Upper lobe of right lung (tissue), 1 donor: ENCODE data around the gene SHC2. TPM values are rescaled to one million over a fixed set of nuclear protein-coding genes. Genes with fewer than 3 reads are reported as not detected.

Source experiments
- ATAC-seq: fragments of 200-7000 bp; cut with Tn5 transposase; one replicate; pipeline ENCODE4 v1.9.1; 2020; ENCODE audit warnings: mild to moderate bottlenecking, moderate library complexity
- DNase-seq: peaks from one replicate; pipeline ENCODE4 v3.0.0-alpha.2; 2020
- H3K27ac ChIP-seq: fragments of 200-600 bp; one replicate; pipeline ENCODE4 v1.8.0; 2022
- H3K27me3 ChIP-seq: fragments of 200-600 bp; one replicate; pipeline ENCODE4 v1.8.0; 2022; ENCODE audit warnings: mild to moderate bottlenecking
- H3K36me3 ChIP-seq: fragments of 200-600 bp; one replicate; pipeline ENCODE4 v1.8.0; 2022
- H3K4me1 ChIP-seq: fragments of 200-600 bp; one replicate; pipeline ENCODE4 v1.8.0; 2022
- H3K4me3 ChIP-seq: fragments of 200-600 bp; one replicate; pipeline ENCODE4 v1.8.0; 2022; ENCODE audit warnings: mild to moderate bottlenecking
- H3K9me3 ChIP-seq: fragments of 200-600 bp; one replicate; pipeline ENCODE4 v1.8.0; 2022
- intact Hi-C: fragments of 100-400 bp; cut with DNase I; formaldehyde crosslinking; loops from one replicate; pipeline ENCODE4 v1.11.0; 2022
- total RNA-seq: library from RNA; stranded (reverse); fragmentation: NEBNext Ultra II Directional; extraction: Animal tissue kit (Norgen Biotek cat#: 25700); gene quantifications from one replicate; pipeline ENCODE4 v1.2.1, GENCODE V29; 2021
- TF ChIP-seq, protein P1 (sequence below): fragments of 200-600 bp; IDR thresholded peaks from one replicate; pipeline ENCODE4 v1.8.0; 2022; ENCODE audit warnings: antibody characterized with exemption
- donor health status: DM: no; HTN: yes; CAD: no; lungs with severe emphysema.

Gene SHC2
- total RNA-seq, 1 donor from 2014 or later, result 37.8 TPM

DNA sequence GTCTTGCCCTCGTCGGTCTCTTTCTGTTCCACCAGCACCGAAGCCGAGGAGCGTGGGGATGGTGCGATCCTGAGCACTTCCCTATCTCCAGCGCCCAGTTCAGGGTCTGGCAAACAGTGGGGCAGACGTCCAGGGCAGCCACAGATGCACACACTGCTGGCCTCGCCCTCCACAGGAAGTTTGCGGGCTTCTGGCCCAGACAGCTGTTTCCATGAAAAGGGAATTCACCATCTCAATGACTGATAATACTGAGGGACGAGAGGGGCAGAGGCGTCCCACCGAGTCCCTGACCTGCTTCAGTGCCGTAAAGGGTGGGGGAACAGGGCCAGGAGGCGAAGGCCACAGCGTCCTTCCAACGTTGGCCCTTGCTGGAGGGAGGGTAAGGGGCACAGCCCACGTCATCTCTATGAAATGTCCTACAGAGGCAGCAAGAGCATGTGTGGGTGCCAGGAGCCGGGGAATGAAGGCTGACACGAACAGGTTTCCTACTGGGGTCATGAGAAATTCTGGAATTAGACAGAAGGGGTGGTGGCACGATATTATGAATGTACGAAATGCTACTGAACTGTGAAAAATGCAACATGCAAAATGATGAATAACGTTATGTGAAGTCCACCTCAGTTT lies 19.5 kb downstream of the SHC2 start:
- no peak overlapping the region for H3K27ac ChIP-seq
- no peaks in the 10 kb centered on the region for H3K36me3 ChIP-seq
- H3K4me1 ChIP-seq, result no peaks in the 10 kb centered on the region
- no peaks in the 10 kb centered on the region for H3K9me3 ChIP-seq
- DNase-seq, result no peak
- peak; percentile 34 for ATAC-seq
- H3K27me3 ChIP-seq, result no peaks in the 10 kb centered on the region
- intact Hi-C loops, result no loop called here
- no peak overlapping the region for H3K4me3 ChIP-seq
- TF ChIP-seq, protein P1, sequence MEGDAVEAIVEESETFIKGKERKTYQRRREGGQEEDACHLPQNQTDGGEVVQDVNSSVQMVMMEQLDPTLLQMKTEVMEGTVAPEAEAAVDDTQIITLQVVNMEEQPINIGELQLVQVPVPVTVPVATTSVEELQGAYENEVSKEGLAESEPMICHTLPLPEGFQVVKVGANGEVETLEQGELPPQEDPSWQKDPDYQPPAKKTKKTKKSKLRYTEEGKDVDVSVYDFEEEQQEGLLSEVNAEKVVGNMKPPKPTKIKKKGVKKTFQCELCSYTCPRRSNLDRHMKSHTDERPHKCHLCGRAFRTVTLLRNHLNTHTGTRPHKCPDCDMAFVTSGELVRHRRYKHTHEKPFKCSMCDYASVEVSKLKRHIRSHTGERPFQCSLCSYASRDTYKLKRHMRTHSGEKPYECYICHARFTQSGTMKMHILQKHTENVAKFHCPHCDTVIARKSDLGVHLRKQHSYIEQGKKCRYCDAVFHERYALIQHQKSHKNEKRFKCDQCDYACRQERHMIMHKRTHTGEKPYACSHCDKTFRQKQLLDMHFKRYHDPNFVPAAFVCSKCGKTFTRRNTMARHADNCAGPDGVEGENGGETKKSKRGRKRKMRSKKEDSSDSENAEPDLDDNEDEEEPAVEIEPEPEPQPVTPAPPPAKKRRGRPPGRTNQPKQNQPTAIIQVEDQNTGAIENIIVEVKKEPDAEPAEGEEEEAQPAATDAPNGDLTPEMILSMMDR, result no peak

DNA sequence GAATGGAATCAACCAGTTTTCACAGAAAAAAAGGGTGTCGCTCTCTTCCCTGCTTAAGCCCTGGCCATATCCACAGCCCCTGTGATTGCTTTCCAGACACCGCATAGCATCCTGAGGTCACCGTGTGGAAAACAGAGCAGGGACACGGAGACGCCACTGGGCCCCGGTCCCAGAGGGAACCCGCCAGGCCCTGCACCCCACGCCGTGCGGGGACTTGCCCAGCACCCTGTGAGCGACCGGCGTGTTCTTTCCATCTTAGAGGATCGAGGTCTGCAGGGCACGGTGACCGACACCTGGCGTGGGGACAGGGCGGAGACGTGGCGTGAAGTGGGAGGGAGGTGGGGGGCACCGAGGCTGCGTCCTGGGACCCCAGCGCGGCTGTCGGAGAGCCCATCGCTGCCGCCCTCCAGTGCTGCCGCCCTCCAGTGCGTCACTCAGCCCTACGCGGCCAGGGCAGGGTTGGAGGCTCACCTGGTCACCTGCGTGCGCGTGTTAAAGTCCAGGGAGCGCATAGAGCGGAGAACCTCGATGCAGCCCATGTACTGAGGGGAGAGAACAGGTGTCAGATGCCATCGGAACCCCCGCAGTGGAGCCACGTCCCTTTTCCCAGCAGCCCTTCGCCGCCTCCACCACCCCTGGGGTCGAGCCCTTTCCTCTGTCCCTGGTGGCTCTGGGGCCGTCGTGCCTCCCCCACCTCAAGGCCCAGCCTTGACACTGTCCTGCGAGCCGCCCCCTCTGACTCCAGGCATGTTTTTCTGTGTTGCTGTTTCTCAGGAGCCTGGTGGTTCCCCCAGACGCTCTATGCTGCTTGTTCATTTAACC lies 20.2 kb downstream of the SHC2 start:
- Histone ChIP-seq H3K9me3 (no peaks in the 10 kb centered on the region), H3K4me3 (no peak overlapping the region), H3K4me1 (no peaks in the 10 kb centered on the region), H3K36me3 (no peaks in the 10 kb centered on the region), H3K27ac (no peak overlapping the region), H3K27me3 (no peaks in the 10 kb centered on the region)
- intact Hi-C loops, result no loop called here
- no peak for ATAC-seq
- no peak for DNase-seq
- TF ChIP-seq, protein P1, result no peak

DNA sequence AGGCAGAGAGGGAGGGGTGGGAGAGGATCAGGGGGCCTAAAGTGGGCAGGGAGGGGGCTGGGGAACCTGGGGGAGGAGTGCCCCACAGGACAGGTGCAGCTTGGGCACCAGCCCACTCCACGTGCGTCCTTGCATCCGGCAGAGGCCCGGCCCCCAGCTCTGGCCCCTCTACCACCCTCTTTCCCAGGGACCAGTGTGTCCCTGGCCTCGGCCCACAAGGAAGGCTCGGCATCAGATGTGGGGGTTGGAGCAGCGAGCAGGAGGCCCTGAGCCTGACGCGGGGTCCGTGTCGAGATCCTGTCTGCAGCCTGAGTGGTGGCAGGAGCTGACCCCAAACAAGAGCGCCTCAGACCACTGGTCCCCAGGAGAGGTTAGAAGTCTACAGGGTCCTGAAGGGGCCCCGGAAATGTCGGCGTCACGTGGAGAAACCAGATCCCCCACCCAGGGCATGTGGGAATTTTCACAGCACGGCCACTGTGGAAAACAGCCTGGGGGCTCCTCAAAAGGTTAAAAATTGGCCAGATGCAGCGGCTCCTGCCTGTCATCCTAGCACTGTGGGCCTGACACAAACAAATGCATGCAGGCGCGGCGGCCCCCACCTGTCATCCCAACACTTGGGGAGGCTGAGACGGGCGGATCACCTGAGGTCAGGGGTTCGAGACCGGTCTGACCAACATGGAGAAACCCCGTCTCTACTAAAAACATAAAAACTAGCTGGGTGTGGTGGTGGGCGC lies 21.5 kb downstream of the SHC2 start:
- H3K4me1 ChIP-seq, result no peaks in the 10 kb centered on the region
- no peak overlapping the region for H3K27ac ChIP-seq
- DNase-seq, result no peak
- no peaks in the 10 kb centered on the region for H3K9me3 ChIP-seq
- intact Hi-C loops, result no loop called here
- no peak for ATAC-seq
- H3K4me3 ChIP-seq, result no peak overlapping the region
- no peaks in the 10 kb centered on the region for H3K27me3 ChIP-seq
- TF ChIP-seq, protein P1, result no peak
- no peaks in the 10 kb centered on the region for H3K36me3 ChIP-seq

DNA sequence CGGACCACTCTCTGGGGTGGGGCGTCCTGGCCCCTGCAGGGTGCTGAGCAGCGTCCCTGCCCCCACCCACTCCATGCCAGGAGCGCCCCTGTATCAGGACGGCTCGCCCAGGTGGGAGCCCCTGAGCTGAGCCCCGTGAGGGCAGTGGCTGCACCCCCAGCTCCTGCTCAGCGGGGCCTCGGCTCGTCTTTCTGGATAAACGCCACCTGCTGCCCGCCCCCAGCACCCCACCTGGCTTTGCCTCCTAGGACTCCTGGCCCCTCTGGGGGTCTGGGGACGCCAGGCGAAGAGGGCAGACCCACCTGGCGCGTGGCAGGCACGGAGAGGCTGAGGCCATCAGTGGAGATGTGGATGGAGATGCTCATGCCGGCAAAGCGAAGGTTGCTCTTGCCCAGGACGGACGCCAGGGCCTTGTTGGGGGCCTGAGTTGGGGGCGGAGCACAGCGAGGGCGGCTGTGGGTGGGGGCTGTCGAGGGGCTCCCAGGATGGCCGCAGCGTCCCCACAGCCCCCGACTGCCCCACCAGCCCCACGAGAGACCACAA lies 22.3 kb downstream of the SHC2 start:
- intact Hi-C loops, result no loop called here
- ATAC-seq, result no peak
- TF ChIP-seq, protein P1, result no peak
- Histone ChIP-seq H3K4me3 (no peak overlapping the region), H3K27me3 (no peaks in the 10 kb centered on the region), H3K4me1 (no peaks in the 10 kb centered on the region), H3K36me3 (no peaks in the 10 kb centered on the region), H3K27ac (no peak overlapping the region), H3K9me3 (no peaks in the 10 kb centered on the region)
- no peak for DNase-seq

DNA sequence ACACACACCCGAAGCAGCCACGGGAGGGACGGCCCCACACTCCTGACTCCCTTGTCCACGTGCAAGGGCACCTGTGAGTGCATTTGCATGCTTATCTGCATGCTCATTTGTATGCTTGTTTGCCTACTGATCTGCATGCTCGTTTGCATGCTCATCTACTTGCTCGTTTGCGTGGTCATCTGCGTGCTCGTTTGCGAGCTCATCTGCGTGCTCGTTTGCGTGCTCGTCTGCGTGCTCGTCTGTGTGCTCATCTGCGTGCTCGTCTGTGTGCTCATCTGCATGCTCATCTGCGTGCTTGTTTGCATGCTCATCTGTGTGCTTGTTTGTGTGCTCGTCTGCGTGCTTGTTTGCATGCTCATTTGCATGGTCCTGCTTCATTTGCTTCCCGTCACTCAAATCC lies 23.8 kb downstream of the SHC2 start:
- H3K4me3 ChIP-seq, result no peak overlapping the region
- intact Hi-C loops, result no loop called here
- ATAC-seq (no peak), DNase-seq (no peak)
- H3K4me1 ChIP-seq, result no peaks in the 10 kb centered on the region
- no peaks in the 10 kb centered on the region for H3K36me3 ChIP-seq
- TF ChIP-seq, protein P1, result no peak
- no peak overlapping the region for H3K27ac ChIP-seq
- no peaks in the 10 kb centered on the region for H3K27me3 ChIP-seq
- no peaks in the 10 kb centered on the region for H3K9me3 ChIP-seq
